Pancreas (tissue), 10 donors: ENCODE results near the gene BEST1. TPM values are rescaled to one million over a fixed set of nuclear protein-coding genes. Genes with fewer than 3 reads are reported as not detected.

ENCODE experiments used
- ATAC-seq, 4 donors: fragments of 200-7000 bp; cut with Tn5 transposase; one replicate each; pipeline versions ENCODE4 v1.8.0 to v1.9.1; 2020; ENCODE audit warnings: mild to moderate bottlenecking in 4 of 4, moderate library complexity in 4 of 4
- DNase-seq, 6 donors: peaks; one replicate each; pipeline ENCODE4 v3.0.0-alpha.2; 2020
- FAIRE-seq: peaks from 2 replicates; lab custom pipeline; 2012; peaks lifted over from hg19 to GRCh38; lab: Jason Lieb, UNC
- H3K27ac ChIP-seq, 4 donors: fragments of 200-600 bp; sonication (generic); 1 replicate in 3 of 4; 2 replicates in 1 of 4; pipeline versions ENCODE4 v1.5.0 to v1.8.0; 2020
- H3K27me3 ChIP-seq, 4 donors: fragments of 200-600 bp; one replicate each; pipeline ENCODE4 v1.8.0; 2021
- H3K36me3 ChIP-seq, 3 donors: fragments of 200-600 bp; sonication (generic) in 1 of 3; one replicate each; pipeline versions ENCODE4 v1.5.0 to v1.8.0; 2020 to 2021
- H3K4me1 ChIP-seq, 3 donors: fragments of 200-600 bp; one replicate each; pipeline ENCODE4 v1.8.0; 2021
- H3K4me3 ChIP-seq, 4 donors: fragments of 200-600 bp; sonication (generic) in 2 of 4; one replicate each; pipeline versions ENCODE4 v1.5.0 to v1.8.0; 2020 to 2021
- H3K9me3 ChIP-seq, 4 donors: fragments of 200-600 bp; one replicate each; pipeline ENCODE4 v1.8.0; 2021
- WGBS, 2 donors: extraction: QIAGEN DNeasy Blood & Tissue Kit; methylation state at CpG; one replicate each; pipeline ENCODE4 v1.1.7; 2013; 5-methylcytosine and 5-hydroxymethylcytosine counted together
- intact Hi-C, 3 donors: fragments of 100-400 bp; cut with DNase I; formaldehyde crosslinking; loops; one replicate each; pipeline versions ENCODE4 v1.11.1 to v1.14.2; 2022
- polyA plus RNA-seq, 2 donors: library from polyadenylated mRNA; stranded (reverse); fragments of 200-250 nt; gene quantifications; one replicate each; pipeline ENCODE4 v1.2.3, GENCODE V29; 2013
- total RNA-seq, 6 donors: library from RNA; stranded (reverse); fragmentation: NEBNext Ultra II Directional in 4 of 6; extraction: Animal tissue kit (Norgen Biotek cat#: 25700) in 4 of 6; gene quantifications; one replicate each; pipeline versions ENCODE4 v1.2.1 to v1.2.4, GENCODE V29; 2021 to 2023
- TF ChIP-seq, protein P1 (sequence below), 4 donors: fragments of 200-600 bp; sonication (generic) in 3 of 4; IDR thresholded peaks; one replicate each; pipeline versions ENCODE4 v1.5.0 to v1.8.0; 2021; ENCODE audit warnings: antibody characterized with exemption in 4 of 4
- donor health status: healthy with polysubstance abuse.
- donor health status: DM: no; HTN: no; CAD: no; lungs with moderate emphysema.
- donor health status: DM: no; HTN: no; CAD: no.
- donor health status: control.
- donor health status: control.
- donor health status: Bipolar disorder and iron deficiency.
- donor health status: DM: yes; HTN: yes; CAD: no.
- donor health status: DM: no; HTN: no; CAD: no.
- donor health status: DM: no; HTN: no; CAD: no.
- donor health status: DM: yes; HTN: yes; CAD: no.

Gene BEST1
- total and polyA plus RNA-seq, 8 donors, result 0.43 to 2.4 (median 1.1) TPM

DNA sequence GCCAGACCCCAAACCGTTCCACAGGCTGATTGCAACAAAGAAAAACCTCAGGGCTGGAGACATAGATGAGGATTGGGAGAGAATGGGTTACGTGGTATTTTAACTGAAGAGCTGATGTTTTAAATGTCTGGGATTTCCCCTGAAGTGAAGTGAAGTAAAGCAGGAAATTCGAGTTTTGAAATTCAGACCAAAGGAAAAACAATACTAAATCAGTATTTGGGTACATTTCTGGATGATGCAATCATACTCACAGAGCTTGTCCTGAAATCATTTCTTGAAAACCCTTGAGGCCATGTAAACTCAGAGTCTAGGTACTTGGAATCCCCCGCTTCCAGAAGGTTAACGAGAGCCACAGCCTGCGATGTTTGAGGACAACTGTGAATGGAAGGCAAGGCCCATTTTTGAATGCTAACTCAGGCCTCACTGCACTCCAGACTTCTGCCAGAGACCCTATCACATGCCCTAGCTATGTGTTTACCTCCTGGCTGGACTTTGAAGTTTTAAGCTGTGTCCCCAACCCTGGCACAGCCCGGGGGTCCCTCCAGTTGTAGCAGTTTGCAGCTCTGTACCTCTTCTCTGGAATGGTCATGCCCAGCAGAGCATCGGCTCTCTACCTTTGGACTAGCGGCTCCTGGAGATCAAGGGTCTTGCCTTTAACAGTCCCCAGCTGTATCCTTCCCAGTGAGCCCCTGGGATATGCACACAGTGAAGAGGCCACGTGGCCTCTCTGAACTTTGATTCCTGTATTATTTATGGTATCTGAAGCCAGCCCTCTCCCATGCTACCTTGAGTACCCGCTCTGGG, 22.7 kb downstream of the BEST1 start:
- WGBS, 2 donors, result 17% methylated on average over 11 of the region's 11 CpGs
- intact Hi-C loops, result no loop called here
- H3K9me3 ChIP-seq, result no peaks in the 10 kb centered on the region
- H3K27ac ChIP-seq, result peak overlapping the region; percentile 63 to 99 (median 88)
- peaks cover 47 to 57% (median 55%) of the 10 kb centered on the region in 3 donors for H3K4me1 ChIP-seq
- H3K4me3 ChIP-seq, result peak overlapping the region in 1 of 4 donors; percentile 19
- FAIRE-seq (no peak), ATAC-seq (peak; percentile 10 to 30 (median 20)), DNase-seq (peak in 4 of 6 donors; percentile 32 to 64 (median 54))
- TF ChIP-seq, protein P1, sequence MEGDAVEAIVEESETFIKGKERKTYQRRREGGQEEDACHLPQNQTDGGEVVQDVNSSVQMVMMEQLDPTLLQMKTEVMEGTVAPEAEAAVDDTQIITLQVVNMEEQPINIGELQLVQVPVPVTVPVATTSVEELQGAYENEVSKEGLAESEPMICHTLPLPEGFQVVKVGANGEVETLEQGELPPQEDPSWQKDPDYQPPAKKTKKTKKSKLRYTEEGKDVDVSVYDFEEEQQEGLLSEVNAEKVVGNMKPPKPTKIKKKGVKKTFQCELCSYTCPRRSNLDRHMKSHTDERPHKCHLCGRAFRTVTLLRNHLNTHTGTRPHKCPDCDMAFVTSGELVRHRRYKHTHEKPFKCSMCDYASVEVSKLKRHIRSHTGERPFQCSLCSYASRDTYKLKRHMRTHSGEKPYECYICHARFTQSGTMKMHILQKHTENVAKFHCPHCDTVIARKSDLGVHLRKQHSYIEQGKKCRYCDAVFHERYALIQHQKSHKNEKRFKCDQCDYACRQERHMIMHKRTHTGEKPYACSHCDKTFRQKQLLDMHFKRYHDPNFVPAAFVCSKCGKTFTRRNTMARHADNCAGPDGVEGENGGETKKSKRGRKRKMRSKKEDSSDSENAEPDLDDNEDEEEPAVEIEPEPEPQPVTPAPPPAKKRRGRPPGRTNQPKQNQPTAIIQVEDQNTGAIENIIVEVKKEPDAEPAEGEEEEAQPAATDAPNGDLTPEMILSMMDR (IDR thresholded peaks at IDR 0.05), result no peak
- H3K27me3 ChIP-seq, result no peaks in the 10 kb centered on the region
- no peaks in the 10 kb centered on the region for H3K36me3 ChIP-seq

DNA sequence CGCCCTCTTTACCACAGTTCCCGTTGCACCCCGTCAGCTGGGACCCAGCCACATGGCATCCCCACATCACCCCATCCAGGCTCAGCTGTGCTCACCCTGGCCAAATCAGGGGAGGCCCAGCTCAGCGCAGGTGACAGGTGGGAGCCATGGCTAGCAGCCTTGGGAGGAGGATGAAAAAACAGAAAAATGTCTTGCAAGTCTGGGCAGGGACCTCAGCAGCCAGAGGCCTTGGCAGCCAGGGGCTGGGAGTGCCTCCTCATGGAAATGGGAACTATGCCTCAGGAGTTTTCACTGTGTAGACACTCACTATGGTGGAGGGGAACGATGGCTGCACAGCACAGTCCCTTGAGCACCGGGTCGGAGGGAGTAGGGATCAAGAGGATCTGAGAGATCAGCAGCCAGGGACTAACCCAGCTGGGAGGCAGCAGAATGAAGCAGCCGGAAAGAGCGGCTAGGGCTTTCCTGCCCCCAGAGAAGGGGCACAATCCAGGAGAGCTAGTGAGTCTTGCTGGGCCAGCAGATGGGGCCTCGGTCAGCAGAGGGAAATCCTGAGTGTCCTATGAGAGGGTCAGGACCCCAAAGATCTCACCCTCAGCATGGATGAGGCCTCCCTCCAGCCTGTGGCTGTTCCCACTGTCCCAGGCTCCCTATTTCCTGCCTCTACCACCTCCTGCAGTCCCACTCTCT, 23.5 kb downstream of the BEST1 start:
- intact Hi-C loops, result no loop called here
- ATAC-seq (no peak), DNase-seq (peak in 5 of 6 donors; percentile 38 to 61 (median 47)), FAIRE-seq (no peak)
- H3K9me3 ChIP-seq, result no peaks in the 10 kb centered on the region
- H3K27me3 ChIP-seq, result no peaks in the 10 kb centered on the region
- H3K36me3 ChIP-seq, result no peaks in the 10 kb centered on the region
- H3K27ac ChIP-seq, result peak overlapping the region; percentile 63 to 99 (median 88)
- H3K4me3 ChIP-seq, result peak overlapping the region in 2 of 4 donors; percentile 6 to 13
- WGBS, 2 donors, result 34 to 37% methylated on average over 10 of the region's 10 CpGs
- TF ChIP-seq, protein P1 (IDR thresholded peaks at IDR 0.05), result no peak
- peaks cover 53 to 60% (median 56%) of the 10 kb centered on the region in 3 donors for H3K4me1 ChIP-seq

DNA sequence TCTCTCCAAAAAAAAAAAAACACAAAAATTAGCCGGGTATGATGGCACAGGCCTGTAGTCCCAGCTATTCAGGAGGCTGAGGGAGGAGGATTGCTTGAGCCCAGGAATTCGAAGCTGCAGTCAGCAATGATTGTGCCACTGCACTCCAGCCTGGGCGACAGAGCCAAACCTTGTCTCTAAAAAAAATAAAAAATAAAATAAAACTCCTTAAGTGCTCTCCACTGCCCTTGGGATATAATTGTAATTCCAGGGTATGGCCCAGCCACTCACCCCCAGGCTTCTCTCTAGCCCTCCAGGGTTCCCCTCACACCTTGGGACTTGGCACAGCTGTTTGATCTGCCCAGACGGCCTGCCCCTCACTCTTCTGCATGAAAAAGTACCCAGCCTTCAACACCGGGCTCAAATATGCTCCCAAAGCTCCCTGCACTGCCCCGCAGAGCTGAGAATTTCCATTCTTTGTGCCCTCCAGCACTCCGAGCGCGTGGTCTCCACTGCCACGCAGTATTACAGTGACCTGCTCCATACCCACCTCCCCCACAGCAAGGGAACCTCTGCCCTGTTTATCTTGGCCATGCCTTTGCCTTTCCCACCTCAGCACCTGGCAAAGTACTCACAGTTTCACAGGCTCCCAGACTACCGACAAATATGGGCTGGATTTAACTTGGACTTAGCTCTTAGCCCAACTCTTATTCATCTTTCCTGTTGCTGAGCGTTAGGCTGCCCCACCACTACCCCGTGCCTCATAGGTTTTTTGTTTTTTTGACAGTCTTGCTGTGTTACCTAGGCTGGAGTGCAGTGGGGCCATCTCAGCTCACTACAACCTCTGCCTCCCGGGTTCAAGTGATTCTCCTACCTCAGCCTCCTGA, 24.8 kb downstream of the BEST1 start:
- Histone ChIP-seq H3K4me3 (peak overlapping the region; percentile 14 to 46 (median 38)), H3K27ac (peak overlapping the region; percentile 86 to 99 (median 92))

More for the DNA sequence above, 24.8 kb downstream of the BEST1 start:
- H3K27me3 ChIP-seq, result no peaks in the 10 kb centered on the region
- no peaks in the 10 kb centered on the region for H3K36me3 ChIP-seq
- intact Hi-C loops, result no loop called here
- TF ChIP-seq, protein P1 (IDR thresholded peaks at IDR 0.05), result no peak
- no peaks in the 10 kb centered on the region for H3K9me3 ChIP-seq
- 19 to 23% methylated on average over 14 of the region's 14 CpGs for WGBS, 2 donors
- ATAC-seq, result peak; percentile 54 to 70 (median 58)
- FAIRE-seq, result no peak
- peaks cover 51 to 58% (median 52%) of the 10 kb centered on the region in 3 donors for H3K4me1 ChIP-seq
- DNase-seq, result peak; percentile 75 to 94 (median 86)
